ENCODE data around the gene SLC9A8.

- TF ChIP-seq POLR2AphosphoS5 (IDR thresholded peaks at IDR 0.05; ENCODE audit: low read depth, low read length) (no peak), POLR2A (IDR thresholded peaks at IDR 0.05; ENCODE audit: low read depth, low read length) (no peak)
Measured at GRCh38 chr20:49877386-49877921, 64.8 kb downstream of the SLC9A8 start.
